GM19023 (cell line): ENCODE data around the gene TP53I11.

ENCODE experiments used
- ATAC-seq: cut with Tn5 transposase; IDR thresholded peaks from one replicate; pipeline ENCODE4 v1.9.1; 2021; ENCODE audit warnings: mild to moderate bottlenecking, moderate library complexity; ENCODE audit not compliant: unreplicated experiment

TP53I11 gene

GRCh38 chr11:44978961-44979331 is 28.3 kb upstream of the TP53I11 start:
- no peak for ATAC-seq

GRCh38 chr11:44978274-44978960 is 27.7 kb upstream of the TP53I11 start:
- no peak for ATAC-seq

DNA sequence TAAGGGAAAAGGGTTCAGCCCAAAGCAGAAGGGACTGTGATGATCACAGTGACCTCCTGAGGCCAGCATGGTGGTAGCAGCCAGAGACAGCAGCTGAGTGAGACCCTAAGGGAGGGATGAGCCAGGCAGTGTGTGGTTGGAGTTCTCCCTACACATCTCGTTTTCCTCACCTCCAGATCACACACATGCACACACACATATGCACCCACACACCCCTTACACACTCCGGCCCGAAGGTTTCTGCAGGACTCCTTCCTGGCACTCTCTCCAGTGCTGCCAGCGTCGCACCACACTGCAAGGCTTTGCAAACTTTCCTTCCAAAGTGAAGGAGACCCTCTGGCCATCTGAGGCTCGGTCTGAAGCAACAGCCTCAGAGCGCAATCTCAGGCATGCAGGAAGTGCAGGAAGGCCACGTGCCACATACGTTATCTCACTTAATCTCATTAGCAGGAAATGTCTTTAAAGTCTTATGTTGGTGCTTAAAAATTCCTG is 26.9 kb upstream of the TP53I11 start:
- ATAC-seq = no peak

- ATAC-seq = no peak
Observed at GRCh38 chr11:44976576-44976975, 25.9 kb upstream of the TP53I11 start.

DNA sequence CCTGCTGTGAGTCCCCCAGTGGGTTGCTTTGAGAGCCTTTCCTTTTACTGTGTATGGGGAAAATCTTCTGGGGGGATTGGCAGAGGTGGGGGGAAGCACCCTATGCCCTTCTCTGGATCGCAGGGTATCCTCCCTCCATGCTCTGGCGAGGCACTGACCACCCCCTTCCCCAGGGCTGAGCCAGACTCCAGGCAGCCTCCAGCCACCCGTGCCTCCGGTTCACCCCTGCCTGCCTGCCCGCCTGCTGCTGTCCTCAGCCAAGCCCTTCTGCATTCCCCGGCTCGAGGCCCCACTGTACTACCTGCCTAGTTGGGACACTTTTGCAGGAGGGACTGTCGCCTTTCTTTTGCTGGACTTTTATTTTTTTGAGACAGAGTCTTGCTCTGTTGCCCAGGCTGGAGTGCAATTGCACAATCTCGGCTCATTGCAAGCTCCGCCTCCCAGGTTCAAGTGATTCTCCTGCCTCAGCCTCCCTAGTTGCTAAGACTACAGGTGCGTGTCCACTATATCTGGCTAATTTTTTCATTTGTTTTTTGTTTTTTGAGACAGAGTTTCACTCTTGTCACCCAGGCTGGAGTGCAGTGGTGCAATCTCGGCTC is 23.8 kb upstream of the TP53I11 start:
- no peak for ATAC-seq

DNA sequence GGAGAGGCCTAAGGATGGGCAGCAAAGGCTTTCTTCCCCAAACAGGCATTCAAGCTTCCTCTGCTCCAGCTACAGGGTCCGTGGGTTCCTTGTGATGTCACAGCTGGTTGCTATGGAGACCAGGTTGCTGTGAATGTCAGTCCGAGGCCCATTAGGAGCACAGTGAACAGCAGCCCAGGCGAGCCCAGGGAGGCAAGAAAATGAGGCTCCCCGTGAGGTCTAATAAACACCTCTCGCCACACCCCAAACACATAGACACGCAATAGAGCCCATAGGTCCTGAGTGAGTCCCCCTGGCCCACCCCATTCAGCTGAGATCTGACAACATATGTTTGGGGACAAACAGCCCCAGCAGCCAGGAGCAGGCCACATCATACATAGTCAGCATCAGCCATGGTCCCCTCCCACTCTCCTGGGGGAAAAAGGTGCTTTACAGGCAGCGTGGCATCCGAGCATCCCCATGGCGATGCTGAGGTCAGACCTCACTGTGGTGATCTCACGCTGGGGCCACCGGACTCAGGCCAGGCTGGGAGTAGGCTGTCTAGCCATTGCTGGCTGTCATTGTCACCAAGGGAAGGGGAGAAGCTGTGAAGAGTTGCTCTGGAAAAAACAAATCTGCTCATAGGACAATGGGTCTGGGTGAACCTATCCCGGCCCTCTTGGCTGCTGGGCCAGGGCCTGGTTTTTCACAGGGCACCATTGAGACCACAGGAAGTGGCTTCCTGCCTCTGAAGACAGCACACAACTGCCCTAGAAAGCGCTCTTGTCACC is 23.1 kb upstream of the TP53I11 start:
- ATAC-seq = no peak

DNA sequence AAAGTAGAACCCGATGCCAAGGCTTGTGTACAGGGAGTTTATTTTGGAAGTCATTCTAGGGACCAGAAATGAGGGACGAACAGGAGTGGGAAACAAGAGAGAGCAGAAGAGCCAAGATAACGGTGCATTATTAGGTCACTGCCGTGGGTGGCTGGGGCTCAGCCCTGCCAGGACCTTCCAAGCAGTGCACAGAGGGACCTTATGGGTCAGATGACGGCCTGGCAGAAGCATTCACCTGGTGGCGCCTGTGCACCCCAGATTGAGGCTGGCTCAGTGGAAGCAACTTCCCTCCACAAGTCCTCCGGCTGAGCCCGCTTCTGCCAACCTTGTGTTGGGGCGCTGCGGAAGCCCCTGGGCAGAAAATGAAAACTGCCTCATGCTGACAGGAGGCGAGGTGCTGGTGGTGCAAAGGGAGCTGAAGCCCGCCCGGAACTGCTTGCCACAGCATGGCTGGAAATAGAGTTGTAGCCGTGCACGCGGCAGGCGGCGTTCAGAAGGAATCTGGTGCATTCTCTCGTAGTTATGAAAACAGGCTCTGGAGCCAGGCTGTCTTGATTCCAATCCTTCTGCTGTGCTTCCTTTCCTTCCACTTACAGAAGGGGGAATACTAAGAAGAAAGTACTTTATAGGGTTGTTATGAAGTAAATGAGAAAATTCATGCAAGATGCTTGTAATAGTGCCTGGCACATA is 22.2 kb upstream of the TP53I11 start:
- ATAC-seq = no peak

DNA sequence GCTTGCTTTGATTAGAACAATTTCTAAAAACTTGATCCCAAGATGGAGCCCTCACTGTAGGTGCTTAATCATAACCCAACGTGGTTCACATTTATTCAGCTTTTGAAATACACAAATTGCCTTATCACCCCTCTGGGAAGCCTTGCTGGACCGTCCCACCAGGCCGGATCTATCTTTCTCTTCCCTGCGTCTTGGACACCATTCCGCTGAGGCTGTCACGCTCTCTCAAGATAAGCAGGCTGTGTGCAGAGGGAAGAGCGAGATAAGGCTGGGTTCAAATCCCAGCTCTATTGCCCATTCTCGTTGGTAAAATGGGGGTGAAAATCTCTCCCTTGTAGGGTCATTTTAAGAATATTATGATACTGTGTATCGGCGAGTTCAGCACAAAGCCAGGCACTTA is 20.5 kb upstream of the TP53I11 start:
- no peak for ATAC-seq

GRCh38 chr11:44970293-44970692 is 19.6 kb upstream of the TP53I11 start:
- no peak for ATAC-seq

DNA sequence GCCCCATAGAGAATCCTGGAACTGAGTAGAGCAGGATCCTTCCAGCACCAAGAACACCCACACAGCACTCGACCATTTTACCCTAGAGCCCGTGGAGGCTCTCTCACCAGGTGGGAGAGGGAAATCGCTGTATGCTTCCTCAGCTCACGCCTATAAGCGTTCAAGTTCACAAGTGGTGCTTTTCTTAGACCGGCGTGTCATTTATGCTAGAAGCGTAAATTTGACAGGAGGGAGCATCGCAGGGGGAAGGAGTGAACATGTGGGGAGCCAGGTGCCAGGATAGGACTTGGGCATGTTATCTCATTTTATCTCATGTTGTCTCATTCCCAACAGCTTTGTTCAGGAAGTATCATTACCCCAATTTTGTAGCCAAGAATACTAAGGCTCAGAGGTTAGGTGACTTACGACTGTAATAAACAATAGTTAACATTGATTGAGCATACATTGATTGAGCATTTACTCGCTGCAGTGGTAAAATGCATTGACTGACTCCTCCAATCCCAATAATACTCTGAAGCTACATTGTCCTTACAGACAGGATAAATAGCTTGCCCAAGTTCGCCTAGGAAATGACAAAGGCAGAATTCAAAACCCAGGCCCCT is 19.1 kb upstream of the TP53I11 start:
- ATAC-seq = no peak

GRCh38 chr11:44968510-44968909 is 17.8 kb upstream of the TP53I11 start:
- ATAC-seq = no peak

GRCh38 chr11:44967930-44968496 is 17.3 kb upstream of the TP53I11 start:
- ATAC-seq = no peak

- no peak for ATAC-seq
Observed at GRCh38 chr11:44966694-44967093, 16.0 kb upstream of the TP53I11 start.

- no peak for ATAC-seq
Observed at GRCh38 chr11:44964526-44965209, 14.0 kb upstream of the TP53I11 start.

- no peak for ATAC-seq
Observed at GRCh38 chr11:44963948-44964347, 13.3 kb upstream of the TP53I11 start.

GRCh38 chr11:44963136-44963535 is 12.5 kb upstream of the TP53I11 start:
- no peak for ATAC-seq

DNA sequence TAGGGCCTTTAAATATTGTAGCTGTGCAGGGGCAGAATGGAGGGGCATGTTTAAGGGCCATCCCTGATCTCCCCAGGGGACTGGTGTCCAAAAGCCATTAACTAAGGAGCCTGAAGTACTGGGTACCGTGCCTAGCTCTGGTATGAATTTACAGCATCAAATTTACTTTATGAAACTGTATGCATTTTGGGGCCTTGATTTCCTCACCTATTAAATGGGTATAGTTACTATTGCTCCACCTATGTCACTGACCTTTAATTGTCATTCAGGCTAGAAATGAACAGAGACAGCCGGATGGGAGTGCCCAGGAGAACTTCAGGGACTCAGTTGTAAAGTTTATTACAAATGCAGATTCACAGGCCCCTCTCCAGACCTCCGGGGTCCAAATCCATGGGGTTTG is 11.8 kb upstream of the TP53I11 start:
- no peak for ATAC-seq

DNA sequence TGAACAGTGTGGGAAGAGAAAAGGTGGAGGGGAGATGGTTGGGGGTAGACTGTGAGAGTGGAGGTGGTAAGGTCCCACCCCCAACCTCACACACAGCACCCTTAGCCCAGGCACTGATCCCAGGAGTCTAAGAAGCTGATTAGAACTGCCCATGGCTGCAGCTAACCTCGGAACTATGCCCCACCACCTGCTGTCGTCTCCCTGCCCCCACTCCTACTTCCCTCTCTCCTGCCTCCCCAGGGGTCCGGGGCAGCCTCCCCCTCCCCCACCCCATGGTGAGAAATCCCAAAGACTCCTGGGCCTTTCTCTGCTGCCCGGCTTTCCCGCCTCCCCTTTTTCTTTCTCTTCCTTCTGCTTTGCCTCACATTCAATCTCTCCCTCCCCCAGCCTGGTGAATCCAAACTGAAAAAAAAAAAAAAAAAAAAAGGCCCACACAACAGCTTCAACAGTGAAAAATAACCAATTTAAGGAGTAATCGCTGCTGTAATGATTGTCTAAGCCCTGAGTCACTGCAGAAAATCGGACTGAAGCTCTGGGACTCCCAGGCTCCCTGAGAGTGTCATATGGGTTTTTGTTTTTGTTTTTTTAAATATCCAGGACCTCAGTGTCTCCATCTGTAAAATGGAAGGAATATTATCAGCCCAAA is 9.6 kb upstream of the TP53I11 start:
- no peak for ATAC-seq

DNA sequence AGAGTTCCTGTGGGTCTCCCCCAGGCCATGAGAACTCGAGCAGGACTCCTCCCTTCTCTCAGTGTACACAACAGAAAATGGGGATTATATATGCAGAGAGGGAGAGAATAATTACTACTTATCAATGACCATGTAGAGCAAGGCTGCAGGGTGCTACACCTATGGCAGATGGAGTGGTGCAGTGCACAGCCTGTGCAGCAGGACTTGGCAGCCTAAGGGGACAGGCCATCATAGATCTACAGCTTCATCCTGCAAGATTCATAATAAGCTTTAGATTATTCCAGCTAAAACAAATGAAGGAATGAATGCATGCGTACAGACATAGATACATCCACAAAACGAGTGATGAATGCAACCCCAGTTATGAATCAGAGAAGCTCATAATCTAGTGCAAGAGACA is 8.4 kb upstream of the TP53I11 start:
- ATAC-seq = no peak
